GM21526 (cell line): ENCODE results near the gene KIRREL2.

Source experiments
- ATAC-seq: cut with Tn5 transposase; IDR thresholded peaks from one replicate; pipeline ENCODE4 v1.9.1; 2021; ENCODE audit warnings: moderate library complexity; ENCODE audit not compliant: unreplicated experiment, low FRiP score

Gene KIRREL2

DNA sequence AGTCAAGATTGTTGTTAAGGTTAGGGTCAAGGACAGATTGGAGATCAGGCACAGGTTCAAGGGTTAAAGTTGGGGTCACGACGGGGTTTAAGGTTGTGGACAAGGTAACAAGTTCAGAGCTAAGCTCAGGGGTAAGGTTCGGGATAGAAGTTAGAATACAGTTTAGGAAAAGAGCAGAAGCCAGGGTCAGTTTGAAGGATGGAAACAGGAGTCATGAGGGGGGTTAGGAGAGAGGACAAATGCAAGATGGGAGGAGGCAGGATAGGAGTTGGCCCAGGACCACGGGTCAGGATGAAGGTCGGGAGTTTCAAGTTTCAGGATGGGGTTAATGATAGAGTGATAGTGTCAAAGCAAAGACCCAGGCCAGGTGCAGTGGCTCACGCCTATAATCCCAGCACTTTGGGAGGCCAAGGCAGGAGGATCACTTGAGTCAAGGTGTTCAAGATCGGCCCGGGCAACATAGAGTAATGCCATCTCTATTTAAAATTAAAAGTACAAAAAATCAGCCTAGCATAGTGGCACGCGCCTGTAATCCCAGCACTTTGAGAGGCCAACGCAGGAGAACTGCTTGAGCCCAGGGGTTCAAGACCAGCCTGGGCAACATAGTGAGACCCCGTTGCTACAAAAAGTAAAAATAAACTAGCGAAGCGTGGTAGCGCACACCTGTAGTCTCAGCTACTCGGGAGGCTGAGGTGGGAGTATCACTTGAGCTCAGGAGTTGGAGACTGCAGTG lies 12.1 kb upstream of the KIRREL2 start:
- ATAC-seq: no peak

DNA sequence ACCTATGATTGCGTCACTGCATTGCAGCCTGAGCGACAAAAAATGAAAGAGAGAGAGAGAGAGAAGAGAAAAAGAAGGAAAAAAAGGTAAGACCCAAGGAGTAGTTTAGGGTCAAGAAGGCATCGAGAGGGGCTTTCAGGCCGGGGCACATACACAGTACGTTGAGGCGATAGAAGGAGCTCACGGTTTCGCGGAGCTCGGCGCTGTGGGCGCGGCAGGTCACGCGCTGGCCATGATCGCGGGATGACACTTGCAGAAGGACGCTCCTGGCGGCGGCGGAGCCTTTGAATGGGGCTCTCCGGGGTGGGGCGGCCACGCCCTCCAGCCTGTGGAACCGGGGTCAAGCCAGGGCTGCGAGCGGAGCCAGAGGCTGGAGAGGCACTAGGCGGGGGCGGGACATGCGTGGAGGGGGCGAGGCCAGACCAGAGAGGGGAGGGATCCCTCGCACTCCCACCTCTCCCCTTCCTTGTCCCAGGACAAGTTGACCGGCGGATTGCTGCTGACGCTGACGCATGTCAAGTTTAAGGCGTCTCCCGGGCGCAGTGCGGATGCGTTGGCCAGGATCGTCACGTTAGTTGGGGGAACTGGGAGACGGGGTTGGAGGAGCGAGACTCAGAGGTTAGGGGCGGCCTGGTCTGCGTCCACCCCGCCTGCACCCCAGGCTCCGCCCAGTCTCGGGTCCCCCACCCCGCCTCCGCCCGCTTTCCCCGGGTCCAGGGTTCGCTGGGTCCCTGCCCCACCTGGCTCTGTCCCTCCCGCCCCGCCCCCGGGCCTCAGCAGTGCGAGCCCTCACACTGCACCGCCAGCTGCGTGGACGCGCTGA lies 11.3 kb upstream of the KIRREL2 start:
- ATAC-seq: no peak

DNA sequence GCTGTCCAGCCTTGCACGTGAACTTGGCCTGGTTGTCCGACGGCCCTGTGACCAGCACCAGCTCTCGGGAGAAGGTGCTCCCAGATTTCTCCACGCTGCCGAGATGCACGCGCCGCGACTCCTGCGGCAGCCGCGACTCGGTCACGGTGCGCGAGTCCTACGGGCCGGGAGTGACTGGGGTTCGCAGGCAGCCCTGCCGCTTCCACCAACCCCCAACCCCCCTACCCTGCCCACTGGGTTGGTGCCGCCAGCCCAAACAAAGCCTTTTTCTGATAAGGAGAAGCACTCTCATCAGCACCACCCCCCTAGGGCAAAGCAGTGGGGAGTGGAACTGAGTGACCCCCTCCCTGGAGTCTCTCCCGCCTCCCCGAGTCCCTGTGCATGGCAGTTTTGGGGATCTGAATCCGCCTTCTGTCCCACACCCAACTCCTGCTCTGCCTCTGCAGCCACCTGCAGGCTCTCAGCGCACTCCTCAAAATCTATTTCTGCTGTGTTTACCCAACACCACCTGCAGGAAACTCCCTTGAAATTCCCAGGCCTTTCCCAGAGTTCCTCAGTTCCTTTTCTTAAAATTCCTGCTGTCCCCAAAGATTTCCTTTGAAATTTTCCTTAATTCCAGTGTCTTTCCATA lies 10.6 kb upstream of the KIRREL2 start:
- ATAC-seq: no peak

DNA sequence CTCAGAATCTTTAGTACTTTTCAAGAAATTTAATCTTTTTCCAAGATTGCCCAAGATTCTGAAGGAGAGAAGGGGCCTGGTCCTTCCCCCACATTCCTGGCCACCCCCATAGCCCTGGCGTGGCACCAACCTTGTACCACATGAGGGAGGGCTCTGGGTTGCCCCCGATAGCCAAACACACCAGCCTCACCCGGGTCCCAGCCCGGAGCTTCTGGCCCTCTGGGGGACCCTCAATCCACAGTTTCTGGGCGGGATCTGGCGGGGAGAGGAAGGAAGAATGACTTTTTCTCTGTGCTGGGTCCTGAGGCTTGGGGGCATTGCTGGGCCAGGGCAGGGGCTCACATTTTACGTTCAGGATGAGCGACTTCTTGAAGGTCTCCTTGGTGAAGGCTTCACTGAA lies 8.8 kb upstream of the KIRREL2 start:
- no peak for ATAC-seq

DNA sequence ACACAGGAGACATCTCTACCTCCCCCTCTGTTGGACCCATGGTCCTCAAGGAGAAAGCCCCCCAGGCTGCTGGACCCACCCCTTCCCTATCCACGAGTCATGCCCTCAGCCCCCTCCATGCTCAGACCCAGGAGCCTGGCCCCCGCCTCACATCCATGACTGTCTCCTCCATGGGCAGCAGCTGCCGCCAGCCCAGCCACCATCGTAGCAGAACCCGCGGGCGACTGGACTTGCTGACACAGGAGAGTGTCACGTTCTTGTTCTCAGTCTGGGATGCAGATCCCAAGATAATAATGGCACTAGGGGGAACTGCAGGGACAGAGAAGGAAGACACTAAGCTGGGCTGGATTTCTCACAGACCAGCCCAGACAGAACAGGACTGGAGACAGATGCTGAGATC lies 8.2 kb upstream of the KIRREL2 start:
- no peak for ATAC-seq

DNA sequence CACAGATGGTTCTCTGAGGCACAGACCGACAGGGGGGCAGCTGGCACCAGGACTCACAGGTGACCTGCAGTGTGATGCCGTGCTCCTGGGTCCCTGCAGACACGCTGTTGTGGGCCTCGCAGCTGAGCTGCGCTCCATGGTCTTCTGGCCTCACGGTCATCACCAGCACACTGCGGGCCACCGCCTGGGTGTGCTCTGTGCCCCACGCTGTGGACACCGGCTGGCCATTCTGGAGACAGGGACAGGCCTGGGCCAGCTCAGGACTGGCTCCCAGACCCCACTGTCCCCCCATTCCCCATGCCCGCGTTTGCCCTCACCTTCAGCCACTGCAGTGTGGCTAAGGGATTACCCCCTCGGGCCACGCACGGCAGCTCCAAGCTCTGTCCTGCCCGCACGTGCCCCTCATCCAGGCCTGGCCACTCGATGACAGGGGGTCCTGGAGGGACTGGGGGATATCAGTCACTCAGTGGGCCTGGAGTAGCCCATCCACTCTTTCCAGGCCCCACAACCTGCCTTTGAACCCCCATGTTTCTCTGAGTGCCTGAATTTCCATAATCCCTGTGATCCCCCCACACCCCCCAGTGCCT lies 7.7 kb upstream of the KIRREL2 start:
- ATAC-seq: no peak

DNA sequence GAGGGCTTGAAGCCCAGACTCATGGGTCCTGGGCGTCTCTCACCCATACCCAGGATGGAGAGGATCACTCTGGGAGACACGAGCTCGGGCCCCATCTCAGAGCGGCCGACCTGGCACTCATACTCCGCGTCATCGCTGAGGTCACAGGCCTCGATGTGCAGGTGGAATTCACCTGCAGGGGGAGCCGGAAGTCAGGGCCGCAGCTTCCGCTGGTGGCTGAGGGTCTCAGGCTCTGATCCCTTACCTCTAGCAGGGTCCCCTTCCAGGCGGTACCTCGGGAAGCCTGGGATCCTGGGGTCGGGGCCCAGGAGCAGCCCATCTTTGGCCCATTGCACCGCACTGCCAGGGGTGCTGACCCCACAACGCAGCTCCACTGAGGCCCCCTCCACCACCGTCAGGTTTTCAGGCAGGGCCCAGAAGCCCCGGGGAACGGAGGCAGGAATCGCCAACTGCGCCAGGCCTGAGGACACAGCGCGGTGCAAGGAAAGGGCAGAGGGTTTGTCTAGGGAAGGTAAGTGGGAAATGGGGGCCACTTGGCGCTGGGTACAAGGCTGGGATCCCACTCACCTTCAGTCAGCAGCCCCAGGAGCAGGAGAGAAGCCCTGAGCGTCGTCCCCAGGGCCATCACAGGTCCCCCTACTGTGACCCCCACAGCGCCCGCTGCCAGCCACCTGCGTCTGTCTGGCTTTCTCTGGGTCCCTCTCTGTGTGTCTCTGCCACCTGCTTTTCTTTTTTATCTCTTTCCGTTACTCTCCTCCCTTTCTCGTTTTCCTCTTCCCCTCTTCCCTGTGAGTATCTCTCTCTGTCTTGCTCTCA lies 5.3 kb upstream of the KIRREL2 start:
- no peak for ATAC-seq

DNA sequence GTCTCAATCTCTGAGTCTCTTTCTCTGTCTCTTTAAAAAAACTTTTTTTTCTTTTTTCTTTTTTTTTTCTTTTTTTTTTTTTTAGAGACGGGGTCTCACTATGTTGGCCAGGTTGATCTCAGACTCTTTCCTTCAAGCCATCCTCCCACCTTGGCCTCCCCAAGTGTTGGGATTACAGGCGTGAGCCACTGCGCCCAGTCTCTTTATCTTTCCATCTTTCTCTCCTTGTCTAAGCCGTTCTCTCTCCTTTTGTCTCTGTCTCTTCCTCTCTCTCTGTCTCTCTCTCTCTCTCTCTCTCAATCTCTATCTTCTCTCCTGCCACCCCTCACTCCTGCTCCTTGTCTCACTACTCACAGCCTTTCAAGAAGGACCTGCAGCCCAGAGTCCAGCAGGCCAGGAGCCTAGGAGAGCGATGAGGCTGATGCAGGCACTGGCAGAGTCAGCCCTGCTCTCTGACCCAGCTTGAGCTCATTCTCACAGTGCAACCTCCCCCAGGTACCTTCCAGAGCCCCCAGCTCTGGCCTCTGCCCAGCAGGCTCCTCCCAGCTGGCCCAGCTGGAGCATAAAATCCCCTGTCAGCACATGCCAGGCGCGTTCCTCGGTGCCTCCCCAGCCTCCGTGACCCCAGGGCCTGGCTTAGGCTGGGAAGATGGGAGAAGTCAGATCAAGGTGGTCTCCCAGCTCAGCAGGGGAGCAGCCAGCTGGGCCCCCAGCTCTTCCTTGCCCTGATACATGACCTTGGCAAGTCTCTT lies 4.5 kb upstream of the KIRREL2 start, which contains the start of gene NPHS1:
Gene NPHS1 (minus strand): TSS at position 476 of the 752 bp plus-strand sequence. CDS start 667 bp downstream, outside the sequence.
- ATAC-seq: no peak

DNA sequence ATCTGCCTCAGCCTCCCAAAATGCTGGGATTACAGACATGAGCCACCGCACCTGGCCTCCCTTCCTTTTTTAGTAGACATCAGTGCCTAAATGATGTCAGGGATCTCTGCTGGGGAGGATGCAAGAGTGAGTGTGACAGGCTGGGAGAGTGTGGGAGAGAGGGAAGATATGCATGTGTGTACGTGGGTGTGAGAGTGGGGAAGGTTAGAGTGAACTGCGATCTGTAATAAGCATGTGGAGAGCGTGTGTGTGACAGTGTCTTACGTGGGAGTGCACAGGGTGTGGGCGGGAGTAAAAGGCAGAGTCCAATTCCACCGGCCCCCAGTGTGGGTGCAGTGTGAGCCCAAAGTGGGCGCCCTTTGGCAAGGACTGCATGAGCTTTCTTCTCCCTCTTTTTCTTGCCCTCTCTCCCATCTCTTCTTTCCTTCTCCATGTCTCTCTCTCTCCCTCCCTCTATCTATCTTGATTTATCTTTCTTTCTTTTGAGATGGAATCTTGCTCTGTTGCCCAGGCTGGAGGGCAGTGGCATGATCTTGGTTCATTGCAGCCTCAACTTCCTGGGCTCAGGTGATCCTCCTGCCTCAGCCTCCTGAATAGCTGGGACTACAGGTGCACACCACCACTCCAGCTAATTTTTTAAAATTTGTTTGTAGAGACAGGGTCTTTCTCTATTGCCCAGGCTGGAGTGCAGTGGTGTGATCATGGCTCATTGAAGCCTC lies 3.5 kb upstream of the KIRREL2 start:
- ATAC-seq: no peak

DNA sequence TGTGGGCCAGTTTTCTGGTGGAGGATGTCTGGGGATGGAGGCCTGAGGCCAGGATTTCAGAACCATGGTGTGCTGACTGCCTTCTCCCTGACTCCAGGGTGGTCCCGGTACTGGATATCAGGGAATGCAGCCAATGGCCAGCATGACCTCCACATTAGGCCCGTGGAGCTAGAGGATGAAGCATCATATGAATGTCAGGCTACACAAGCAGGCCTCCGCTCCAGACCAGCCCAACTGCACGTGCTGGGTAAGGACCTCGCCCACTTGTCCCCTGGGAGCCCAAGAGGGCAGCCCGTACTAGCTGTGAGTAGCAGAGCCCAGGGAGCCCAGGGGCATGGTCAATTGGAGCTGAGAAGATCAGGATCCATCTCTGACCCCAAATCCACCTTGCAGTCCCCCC lies 1.6 kb downstream of the KIRREL2 start:
- no peak for ATAC-seq

DNA sequence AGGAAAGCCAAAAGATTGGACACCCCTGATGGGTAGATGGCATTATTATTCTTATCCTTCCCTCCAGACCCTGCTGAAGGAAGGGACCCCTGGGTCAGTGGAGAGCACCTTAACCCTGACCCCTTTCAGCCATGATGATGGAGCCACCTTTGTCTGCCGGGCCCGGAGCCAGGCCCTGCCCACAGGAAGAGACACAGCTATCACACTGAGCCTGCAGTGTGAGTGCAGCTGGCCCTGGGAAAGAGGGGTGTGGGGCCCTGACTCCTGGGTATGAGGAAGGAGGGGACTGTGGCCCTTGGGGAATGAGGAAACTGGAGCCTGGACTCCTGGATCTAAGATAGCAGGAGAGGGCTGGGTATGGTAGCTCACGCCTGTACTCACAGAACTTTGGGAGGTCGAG lies 2.7 kb downstream of the KIRREL2 start:
- no peak for ATAC-seq

DNA sequence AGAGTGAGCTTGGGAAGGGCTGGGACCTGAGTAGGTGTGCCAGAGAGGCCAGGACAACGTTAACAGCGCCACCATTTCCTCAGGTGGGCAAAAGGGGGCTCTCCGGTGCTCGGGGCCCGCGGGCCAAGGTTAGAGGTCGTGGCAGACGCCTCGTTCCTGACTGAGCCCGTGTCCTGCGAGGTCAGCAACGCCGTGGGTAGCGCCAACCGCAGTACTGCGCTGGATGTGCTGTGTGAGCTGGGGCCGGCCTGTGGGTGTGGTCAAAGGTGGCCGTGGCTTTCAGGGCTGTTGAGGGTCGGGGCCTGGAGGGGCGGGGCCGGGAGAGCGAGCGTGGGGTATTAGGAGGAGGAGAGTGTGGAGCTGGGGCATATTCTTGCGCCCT lies 3.7 kb downstream of the KIRREL2 start:
- ATAC-seq: no peak

DNA sequence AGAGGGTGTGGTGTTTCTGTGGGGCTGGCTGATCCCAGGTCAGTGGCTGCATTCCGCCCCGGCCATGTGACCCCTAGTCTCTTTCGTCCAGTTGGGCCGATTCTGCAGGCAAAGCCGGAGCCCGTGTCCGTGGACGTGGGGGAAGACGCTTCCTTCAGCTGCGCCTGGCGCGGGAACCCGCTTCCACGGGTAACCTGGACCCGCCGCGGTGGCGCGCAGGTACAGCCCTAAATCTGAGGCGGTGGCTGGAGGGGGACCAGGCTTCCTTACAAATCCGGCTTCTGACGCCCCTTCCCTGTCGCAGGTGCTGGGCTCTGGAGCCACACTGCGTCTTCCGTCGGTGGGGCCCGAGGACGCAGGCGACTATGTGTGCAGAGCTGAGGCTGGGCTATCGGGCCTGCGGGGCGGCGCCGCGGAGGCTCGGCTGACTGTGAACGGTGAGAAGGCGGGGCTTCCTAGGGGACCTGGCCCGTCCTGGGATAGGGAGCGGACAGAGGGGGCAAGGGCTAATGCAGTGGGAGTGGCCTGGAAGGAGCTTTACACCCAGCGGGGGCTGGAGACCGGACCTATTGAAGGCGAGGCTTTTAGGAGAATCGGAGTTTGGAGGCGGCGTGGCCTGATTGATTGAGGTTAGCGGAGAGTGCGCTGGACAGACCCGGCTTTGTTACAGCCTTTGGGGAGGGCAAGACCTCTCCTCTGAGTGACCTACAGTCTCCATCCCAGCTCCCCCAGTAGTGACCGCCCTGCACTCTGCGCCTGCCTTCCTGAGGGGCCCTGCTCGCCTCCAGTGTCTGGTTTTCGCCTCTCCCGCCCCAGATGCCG lies 4.3 kb downstream of the KIRREL2 start:
- no peak for ATAC-seq

DNA sequence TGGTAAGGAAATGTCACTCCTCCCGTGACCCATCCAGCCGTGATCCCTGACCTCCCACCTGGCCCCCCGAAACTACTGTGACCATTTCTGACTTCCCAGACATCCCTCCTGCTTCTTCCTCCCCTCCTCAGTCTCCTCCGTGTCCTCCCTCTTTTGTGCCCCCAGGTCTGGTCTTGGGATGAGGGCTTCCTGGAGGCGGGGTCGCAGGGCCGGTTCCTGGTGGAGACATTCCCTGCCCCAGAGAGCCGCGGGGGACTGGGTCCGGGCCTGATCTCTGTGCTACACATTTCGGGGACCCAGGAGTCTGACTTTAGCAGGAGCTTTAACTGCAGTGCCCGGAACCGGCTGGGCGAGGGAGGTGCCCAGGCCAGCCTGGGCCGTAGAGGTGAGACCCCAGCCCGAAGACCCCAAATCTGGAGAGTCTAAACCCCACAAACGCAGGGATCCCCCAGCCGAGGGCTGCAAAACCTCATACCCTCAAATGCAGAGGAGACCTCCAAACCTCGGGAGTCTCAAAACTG lies 5.0 kb downstream of the KIRREL2 start:
- ATAC-seq: no peak

DNA sequence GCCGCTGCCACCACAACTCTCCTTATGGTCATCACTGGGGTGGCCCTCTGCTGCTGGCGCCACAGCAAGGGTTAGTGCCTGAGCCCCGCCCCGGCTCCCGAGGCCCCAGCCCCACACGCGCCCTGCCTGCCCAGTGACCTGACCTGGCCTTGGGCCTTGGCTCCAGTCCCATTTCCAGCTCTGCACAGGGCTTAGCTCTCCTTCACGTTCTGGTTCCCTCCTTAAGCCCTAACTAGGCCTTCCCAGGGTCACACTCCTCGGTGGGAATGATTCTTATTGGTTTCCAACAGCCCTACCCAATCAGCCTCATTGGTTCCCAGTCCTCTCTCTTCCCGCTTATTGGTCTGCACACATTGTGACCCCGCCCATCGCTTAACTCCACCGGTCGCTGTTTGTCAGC lies 5.8 kb downstream of the KIRREL2 start:
- ATAC-seq: no peak

DNA sequence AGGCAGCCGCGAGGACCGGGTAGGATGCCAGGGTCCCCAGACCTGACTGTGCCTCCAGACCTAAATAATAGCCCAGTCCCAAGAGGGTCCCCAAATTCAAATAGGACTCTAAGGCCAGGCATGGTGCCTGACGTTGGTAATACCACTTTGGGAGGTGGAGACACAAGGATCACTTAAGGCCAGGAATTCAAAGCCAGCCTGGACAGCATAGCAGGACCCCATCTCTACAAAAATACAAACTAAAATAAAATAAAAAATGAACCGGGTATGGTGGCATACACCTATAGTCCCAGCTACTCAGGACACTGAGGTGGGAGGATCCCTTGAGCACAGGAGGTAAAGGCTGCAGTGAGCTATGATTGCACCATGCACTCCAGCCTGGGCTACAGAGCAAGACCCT lies 6.3 kb downstream of the KIRREL2 start:
- ATAC-seq: no peak

DNA sequence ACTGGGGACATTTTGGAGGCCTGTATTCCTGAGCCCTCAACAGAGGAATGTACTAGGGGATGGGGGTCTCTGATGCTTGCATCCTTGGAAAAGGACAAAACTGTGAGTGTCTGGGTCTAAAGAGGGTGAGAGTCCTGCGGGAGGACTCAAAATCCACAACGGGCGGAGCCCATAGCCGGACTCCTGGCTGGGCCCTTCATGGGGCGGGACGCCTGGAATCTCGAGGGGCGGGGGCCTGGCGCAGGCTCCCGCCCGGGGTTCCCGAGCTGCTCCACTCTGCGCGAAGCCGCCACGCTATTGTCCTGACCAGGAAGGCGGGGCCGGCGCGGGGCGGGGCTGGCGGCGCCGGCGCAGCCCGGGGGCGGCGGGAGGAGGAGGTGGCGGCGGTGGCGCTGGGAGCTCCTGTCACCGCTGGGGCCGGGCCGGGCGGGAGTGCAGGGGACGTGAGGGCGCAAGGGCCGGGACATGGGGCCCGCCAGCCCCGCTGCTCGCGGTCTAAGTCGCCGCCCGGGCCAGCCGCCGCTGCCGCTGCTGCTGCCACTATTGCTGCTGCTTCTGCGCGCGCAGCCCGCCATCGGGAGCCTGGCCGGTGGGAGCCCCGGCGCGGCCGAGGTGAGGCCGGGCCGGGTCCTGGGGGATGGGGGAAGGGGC lies 11.6 kb downstream of the KIRREL2 start, which contains the start of gene APLP1:
Gene APLP1 (plus strand): TSS at position 403 of the 651 bp plus-strand sequence. CDS start 63 bp downstream, at position 466.
- ATAC-seq: no peak
